Progenitor cell of endocrine pancreas (in vitro differentiated cells): Measurements from ENCODE around the gene TMEM8B. TPM values are rescaled to one million over a fixed set of nuclear protein-coding genes. Genes with fewer than 3 reads are reported as not detected.

Experiments
- DNase-seq: peaks from one replicate; pipeline ENCODE4 v3.0.0; 2021; ENCODE audit warnings: low spot score; ENCODE audit not compliant: unreplicated experiment
- H3K27ac Mint-ChIP-seq: 2 replicates; pipeline ENCODE4 v1.8.0; 2021; ENCODE audit warnings: mild to moderate bottlenecking, moderate library complexity, mixed read lengths
- H3K27me3 Mint-ChIP-seq: 2 replicates; pipeline ENCODE4 v1.8.0; 2021; ENCODE audit warnings: mixed read lengths
- H3K36me3 Mint-ChIP-seq: 2 replicates; pipeline ENCODE4 v1.8.0; 2022; ENCODE audit warnings: mixed read lengths; ENCODE audit not compliant: insufficient read depth
- H3K4me1 Mint-ChIP-seq: 2 replicates; pipeline ENCODE4 v1.8.0; 2021; ENCODE audit warnings: low read depth, mixed read lengths
- H3K4me3 Mint-ChIP-seq: 2 replicates; pipeline ENCODE4 v1.8.0; 2021; ENCODE audit warnings: low read depth, mild to moderate bottlenecking, moderate library complexity, mixed read lengths
- H3K9me3 Mint-ChIP-seq: 2 replicates; pipeline ENCODE4 v1.8.0; 2021; ENCODE audit warnings: low read depth, mixed read lengths
- CTCF ChIP-seq: fragments of 200-600 bp; sonication (generic); IDR thresholded peaks from one replicate; pipeline ENCODE4 v1.5.0; 2021; ENCODE audit warnings: antibody characterized with exemption, mild to moderate bottlenecking; ENCODE audit not compliant: unreplicated experiment
- long read RNA-seq: library from polyadenylated mRNA; unstranded; transcript quantifications from one replicate; pipeline ENCODE4 v2.0.0, GENCODE V29; 2020
- total RNA-seq: library from RNA; stranded (reverse); gene quantifications from 2 replicates; pipeline ENCODE4 v1.2.1, GENCODE V29; 2021

Gene TMEM8B
- total RNA-seq = 24.1 and 25.4 TPM in 2 replicates
- long read RNA-seq, full-length matches to known transcripts = 1 of 12 reads
- long read RNA-seq, partial matches to known transcripts = 5 of 12 reads
- long read RNA-seq, other reads (novel, unspliced or antisense) = 6 of 12 reads

GRCh38 chr9:35829084-35829763 lies at the start of gene TMEM8B:
Gene TMEM8B (plus strand): TSS chr9:35829228. CDS start chr9:35829448, 220 bp downstream.
- Mint-ChIP-seq H3K4me1 (peaks cover 26% of the 10 kb centered on the region), H3K27ac (peak within 1 kb of the TSS; percentile 97), H3K27me3 (peaks cover 3% of the 10 kb centered on the region), H3K36me3 (no peaks in the 10 kb centered on the region), H3K4me3 (peak within 1 kb of the TSS; percentile 89), H3K9me3 (no peaks in the 10 kb centered on the region)
- TF ChIP-seq CTCF = no peak
- peak; percentile 90 for DNase-seq

- no peaks in the 10 kb centered on the region for H3K27me3 Mint-ChIP-seq
- no peak overlapping the region for H3K4me3 Mint-ChIP-seq
- DNase-seq = no peak
- no peaks in the 10 kb centered on the region for H3K9me3 Mint-ChIP-seq
- H3K27ac Mint-ChIP-seq = no peak overlapping the region
- H3K36me3 Mint-ChIP-seq = peaks cover 14% of the 10 kb centered on the region
- H3K4me1 Mint-ChIP-seq = peaks cover 6% of the 10 kb centered on the region
- TF ChIP-seq CTCF = no peak
These were observed 48.0 kb upstream of the TMEM8B start for GRCh38 chr9:35781066-35781465.

- no peaks in the 10 kb centered on the region for H3K9me3 Mint-ChIP-seq
- H3K36me3 Mint-ChIP-seq = peaks cover 14% of the 10 kb centered on the region
- TF ChIP-seq CTCF = no peak
- no peak overlapping the region for H3K27ac Mint-ChIP-seq
- H3K4me3 Mint-ChIP-seq = no peak overlapping the region
- no peak for DNase-seq
- no peaks in the 10 kb centered on the region for H3K27me3 Mint-ChIP-seq
- peaks cover 5% of the 10 kb centered on the region for H3K4me1 Mint-ChIP-seq
These were observed 45.6 kb upstream of the TMEM8B start for GRCh38 chr9:35783418-35783817.

GRCh38 chr9:35789541-35789940 lies 39.5 kb upstream of the TMEM8B start:
- H3K9me3 Mint-ChIP-seq = no peaks in the 10 kb centered on the region
- no peak for TF ChIP-seq CTCF
- H3K27me3 Mint-ChIP-seq = peaks cover 3% of the 10 kb centered on the region
- H3K36me3 Mint-ChIP-seq = peaks cover 7% of the 10 kb centered on the region
- DNase-seq = no peak
- H3K27ac Mint-ChIP-seq = no peak overlapping the region
- H3K4me3 Mint-ChIP-seq = no peak overlapping the region
- peaks cover 8% of the 10 kb centered on the region for H3K4me1 Mint-ChIP-seq

GRCh38 chr9:35790025-35790384 lies 39.0 kb upstream of the TMEM8B start:
- H3K4me3 Mint-ChIP-seq = no peak overlapping the region
- H3K36me3 Mint-ChIP-seq = peaks cover 6% of the 10 kb centered on the region
- TF ChIP-seq CTCF = no peak
- H3K9me3 Mint-ChIP-seq = no peaks in the 10 kb centered on the region
- H3K27me3 Mint-ChIP-seq = peaks cover 3% of the 10 kb centered on the region
- no peak for DNase-seq
- peaks cover 8% of the 10 kb centered on the region for H3K4me1 Mint-ChIP-seq
- H3K27ac Mint-ChIP-seq = peak overlapping the region; percentile 70
